NCI-H526 treated with DMSO at 0.1 percent for 48 hours (cell line): ENCODE data around the gene PLA2G4A.
A peak's percentile ranks its signal among the peaks of the same experiment; 100 is the strongest.

Experiments
- DNase-seq: peaks from one replicate; lab custom pipeline; 2025; lab: John Stamatoyannopoulos, UW

Gene PLA2G4A

GRCh38 chr1:186978596-186979556 lies 150.1 kb downstream of the PLA2G4A start:
- DNase-seq: no peak

GRCh38 chr1:186980400-186980799 lies 151.7 kb downstream of the PLA2G4A start:
- DNase-seq: no peak

- DNase-seq: no peak
These were observed 153.4 kb downstream of the PLA2G4A start for GRCh38 chr1:186982116-186982515.

- no peak for DNase-seq
These were observed 154.6 kb downstream of the PLA2G4A start for GRCh38 chr1:186983327-186983726.

GRCh38 chr1:186984959-186985358 lies 156.2 kb downstream of the PLA2G4A start:
- DNase-seq: no peak

GRCh38 chr1:186985889-186986491 lies 157.2 kb downstream of the PLA2G4A start:
- peak; percentile 50 for DNase-seq

GRCh38 chr1:186987065-186987464 lies 158.3 kb downstream of the PLA2G4A start:
- no peak for DNase-seq

- no peak for DNase-seq
These were observed 159.0 kb downstream of the PLA2G4A start for GRCh38 chr1:186987769-186988168.

GRCh38 chr1:186993996-186994395 lies 165.2 kb downstream of the PLA2G4A start:
- no peak for DNase-seq

- no peak for DNase-seq
These were observed 166.1 kb downstream of the PLA2G4A start for GRCh38 chr1:186994897-186995296.

GRCh38 chr1:186996816-186997215 lies 168.1 kb downstream of the PLA2G4A start:
- no peak for DNase-seq

GRCh38 chr1:186997877-186998276 lies 169.1 kb downstream of the PLA2G4A start:
- DNase-seq: no peak

- no peak for DNase-seq
These were observed 170.8 kb downstream of the PLA2G4A start for GRCh38 chr1:186999506-186999905.

- DNase-seq: no peak
These were observed 172.6 kb downstream of the PLA2G4A start for GRCh38 chr1:187001198-187001889.

GRCh38 chr1:187003353-187003752 lies 174.6 kb downstream of the PLA2G4A start:
- no peak for DNase-seq

- no peak for DNase-seq
These were observed 178.1 kb downstream of the PLA2G4A start for GRCh38 chr1:187006896-187007295.

- DNase-seq: no peak
These were observed 180.6 kb downstream of the PLA2G4A start for GRCh38 chr1:187009320-187009719.

- no peak for DNase-seq
These were observed 182.0 kb downstream of the PLA2G4A start for GRCh38 chr1:187010571-187011309.

GRCh38 chr1:187013582-187014200 lies 184.9 kb downstream of the PLA2G4A start:
- no peak for DNase-seq

GRCh38 chr1:187018291-187018690 lies 189.5 kb downstream of the PLA2G4A start:
- no peak for DNase-seq

- DNase-seq: no peak
These were observed 198.5 kb downstream of the PLA2G4A start for GRCh38 chr1:187027253-187027652.
